K562 (cell line): ENCODE results near the gene CACTIN. TPM values are rescaled to one million over a fixed set of nuclear protein-coding genes. Genes with fewer than 3 reads are reported as not detected.

ENCODE experiments used
- ATAC-seq: fragments of 200-7000 bp; cut with Tn5 transposase; 3 replicates; pipeline ENCODE4 v1.9.1; 2020; ENCODE audit warnings: moderate library complexity
- BruUV-seq: library from RNA; stranded (reverse); fragments of 400-500 nt; replicated peaks from 2 replicates; lab custom pipeline; 2021; lab: Mats Ljungman, UMichigan
- CTCF ChIA-PET: fragments of 300-600 bp; formaldehyde crosslinking; extraction: SDS; loops from one replicate; lab custom pipeline; 2021; ENCODE audit warnings: low intra/inter-chr PET ratio; lab: Yijun Ruan, JAX
- POLR2A ChIA-PET: fragments of 300-600, 350-650 bp; sonication (Branson Sonifier 250); formaldehyde crosslinking; extraction: SDS; loops from one replicate; lab custom pipeline; 2021; ENCODE audit warnings: antibody characterized with exemption, inconsistent platforms; lab: Yijun Ruan, JAX
- DNase-seq, 4 experiments: peaks; one replicate each; pipeline versions ENCODE4 v3.0.0 to v3.0.0-alpha.2; 2011 to 2018; ENCODE audit warnings: low spot score in 3 of 4, mixed read lengths in 3 of 4; ENCODE audit errors: extremely low read depth in 1 of 4
- FAIRE-seq: peaks from 2 replicates; lab custom pipeline; 2011; peaks lifted over from hg19 to GRCh38; lab: Jason Lieb, UNC
- H2AFZ ChIP-seq: 2 replicates; pipeline ENCODE4 v1.6.0; 2011; ENCODE audit warnings: low read depth, low read length, control low read depth, inconsistent platforms
- H3K27ac ChIP-seq: fragments of 200-600 bp; 3 replicates; pipeline ENCODE4 v1.8.0; 2011; ENCODE audit warnings: low read depth, mild to moderate bottlenecking, control low read depth, inconsistent platforms, low read length, moderate library complexity, mixed read lengths; ENCODE audit errors: extremely low read depth
- H3K27me3 ChIP-seq, 2 experiments: fragments of 300-600 bp in 1 of 2; 2 replicates in 1 of 2; 3 replicates in 1 of 2; pipeline versions ENCODE4 v1.6.0 to v1.8.0; 2011; ENCODE audit warnings: inconsistent platforms in 2 of 2, low read length in 2 of 2, mild to moderate bottlenecking in 1 of 2, mixed read lengths in 1 of 2, moderate library complexity in 1 of 2; ENCODE audit not compliant: control insufficient read depth in 2 of 2, insufficient read depth in 2 of 2
- H3K36me3 ChIP-seq: fragments of 300-600 bp; 3 replicates; pipeline ENCODE4 v1.8.0; 2011; ENCODE audit warnings: mild to moderate bottlenecking, low read length, inconsistent platforms; ENCODE audit not compliant: control insufficient read depth, insufficient read depth
- H3K4me1 ChIP-seq, 2 experiments: fragments of 200-600 bp in 1 of 2; replicated peaks in 1 of 2; 2 replicates in 1 of 2; 3 replicates in 1 of 2; pipeline versions ENCODE4 v1.5.1 to v1.8.0; 2011; ENCODE audit warnings: inconsistent platforms in 2 of 2, low read length in 2 of 2, mild to moderate bottlenecking in 1 of 2, mixed read lengths in 1 of 2, moderate library complexity in 1 of 2; ENCODE audit not compliant: control insufficient read depth in 2 of 2, insufficient read depth in 2 of 2
- H3K4me2 ChIP-seq: 2 replicates; pipeline ENCODE4 v1.6.1; 2011; ENCODE audit warnings: low read length, control low read depth, inconsistent platforms, mixed read lengths; ENCODE audit not compliant: insufficient read depth
- H3K4me3 ChIP-seq: fragments of 200-600 bp; sonication (generic), shearing (Covaris generic); 2 replicates; pipeline ENCODE4 v1.5.1; 2016; ENCODE audit warnings: control low read depth, inconsistent platforms
- H3K79me2 ChIP-seq: fragments of 200-600 bp; 3 replicates; pipeline ENCODE4 v1.8.0; 2011; ENCODE audit warnings: low read length, inconsistent platforms; ENCODE audit not compliant: control insufficient read depth, insufficient read depth
- H3K9ac ChIP-seq, 2 experiments: 2 replicates each; pipeline versions ENCODE4 v1.6.0 to v1.6.1; 2011; ENCODE audit warnings: low read depth in 2 of 2, low read length in 2 of 2, control low read depth in 1 of 2, inconsistent platforms in 1 of 2, mild to moderate bottlenecking in 1 of 2, mixed read lengths in 1 of 2; ENCODE audit not compliant: insufficient read depth in 1 of 2
- H3K9me1 ChIP-seq: one replicate; pipeline ENCODE4 v1.6.0; 2011; ENCODE audit warnings: inconsistent platforms, mild to moderate bottlenecking, low read length, moderate library complexity; ENCODE audit not compliant: control insufficient read depth, insufficient read depth
- H3K9me3 ChIP-seq: replicated peaks from 2 replicates; pipeline ENCODE4 v1.5.1; 2011; ENCODE audit warnings: low read depth, low read length, inconsistent platforms; ENCODE audit not compliant: control insufficient read depth, insufficient read depth
- H4K20me1 ChIP-seq: replicated peaks from 2 replicates; pipeline ENCODE4 v1.6.1; 2011; ENCODE audit warnings: low read length, inconsistent platforms, mixed read lengths; ENCODE audit not compliant: control insufficient read depth, insufficient read depth
- CHD4 ChIP-seq: fragments of 200-600 bp; sonication (generic); IDR thresholded peaks from 3 replicates; pipeline ENCODE4 v1.6.1; 2012; ENCODE audit warnings: low read depth, mild to moderate bottlenecking, mixed read lengths, low read length, inconsistent platforms; ENCODE audit not compliant: insufficient read depth, insufficient replicate concordance, poor library complexity, severe bottlenecking
- CTBP1 ChIP-seq: fragments of 450-650 bp; IDR thresholded peaks from 2 replicates; pipeline ENCODE4 v1.6.1; 2016; ENCODE audit warnings: borderline replicate concordance
- CXXC5 ChIP-seq: fragments of 250-450 bp; sonication (Bioruptor Pico); IDR thresholded peaks from 2 replicates; pipeline ENCODE4 v1.8.0; 2022; ENCODE audit warnings: inconsistent platforms, mild to moderate bottlenecking, moderate library complexity
- FOXJ2 ChIP-seq: fragments of 200-800 bp; sonication (Bioruptor generic); IDR thresholded peaks from 2 replicates; pipeline ENCODE4 v1.6.1; 2016; ENCODE audit warnings: missing genetic modification characterization, missing compliant biosample characterization
- JUN ChIP-seq, 2 experiments: sonication (generic) in 1 of 2; formaldehyde crosslinking in 1 of 2; IDR thresholded peaks; 2 replicates each; pipeline versions ENCODE4 v1.6.1 to v1.8.0; 2012 to 2022; ENCODE audit warnings: borderline replicate concordance in 2 of 2, mild to moderate bottlenecking in 2 of 2, improper control_type of control experiment in 1 of 2, low read depth in 1 of 2, low read length in 1 of 2, missing genetic modification reagents in 1 of 2
- MTF1 ChIP-seq: fragments of 250-450 bp; sonication (Bioruptor Pico); IDR thresholded peaks from 2 replicates; pipeline ENCODE4 v1.9.0; 2021; ENCODE audit warnings: moderate library complexity, mild to moderate bottlenecking, inconsistent platforms, borderline replicate concordance
- NFE2 ChIP-seq: IDR thresholded peaks from 2 replicates; pipeline ENCODE4 v1.6.1; 2014; ENCODE audit warnings: antibody characterized with exemption, low read depth
- NFYB ChIP-seq: IDR thresholded peaks from 2 replicates; pipeline ENCODE4 v1.6.1; 2011; ENCODE audit warnings: mild to moderate bottlenecking, moderate library complexity; ENCODE audit not compliant: insufficient read length; ENCODE audit errors: extremely low read depth
- NKRF ChIP-seq: fragments of 450-650 bp; IDR thresholded peaks from 2 replicates; pipeline ENCODE4 v1.6.1; 2016; ENCODE audit warnings: borderline replicate concordance
- SMARCA4 ChIP-seq: fragments of 450-650 bp; IDR thresholded peaks from 2 replicates; pipeline ENCODE4 v1.6.1; 2016
- SRF ChIP-seq, 2 experiments: fragments of 250-450, 450-650 bp in 1 of 2; sonication (Bioruptor Pico) in 1 of 2; sonication (generic) in 1 of 2; formaldehyde crosslinking; IDR thresholded peaks; 2 replicates each; pipeline versions ENCODE4 v1.5.0 to v1.5.1; 2020 to 2022; ENCODE audit warnings: mild to moderate bottlenecking in 1 of 2, missing genetic modification reagents in 1 of 2
- ZNF586 ChIP-seq: fragments of 450-650 bp; formaldehyde crosslinking; conservative IDR thresholded peaks from 2 replicates; pipeline ENCODE4 v1.4.0; 2020; ENCODE audit warnings: mild to moderate bottlenecking, moderate library complexity
- whole genome bisulfite sequencing: fragments of 100-300 bp; shearing (Covaris generic); methylation state at CpG from one replicate; pipeline ENCODE4 v1.1.6; 2016; ENCODE audit warnings: low coverage, mixed read lengths; ENCODE audit not compliant: insufficient coverage; ENCODE audit errors: missing lambda C conversion rate; 5-methylcytosine and 5-hydroxymethylcytosine counted together
- in situ Hi-C: fragments of 300-500 bp; cut with MboI; formaldehyde crosslinking; loops from 4 replicates; pipeline ENCODE4 v1.15.0; 2018; ENCODE audit warnings: inconsistent platforms, mixed read lengths
- intact Hi-C: fragments of 100-400 bp; cut with micrococcal nuclease; formaldehyde crosslinking; loops from 2 replicates; pipeline ENCODE4 v1.14.2; 2022
- polyA plus RNA-seq, 8 experiments: library from polyadenylated mRNA; depleted of rRNA in 4 of 8; stranded (reverse) in 5 of 8; unstranded in 3 of 8; fragments of >200 nt; fragmentation: Nextera tagmentation in 2 of 8; fragmentation: Illumina TruSeq in 1 of 8; extraction: Ambion mirVana in 2 of 8; extraction: Trizol in 1 of 8; gene quantifications; 2 replicates each; pipeline versions ENCODE4 v1.2.1 to v1.2.3, GENCODE V29; 2011 to 2014; ENCODE audit warnings: inconsistent platforms in 1 of 8, missing spikeins in 1 of 8
- total RNA-seq, 7 experiments: library from RNA; depleted of rRNA in 6 of 7; stranded (reverse); fragments of >200 nt in 6 of 7; fragmentation: Illumina TruSeq in 2 of 7; extraction: Trizol in 2 of 7; gene quantifications; 2 replicates each; pipeline versions ENCODE4 v1.2.1 to v1.2.3, GENCODE V29; 2011 to 2021; ENCODE audit warnings: low replicate concordance in 1 of 7
- TF ChIP-seq, protein P1 (sequence below), 3 experiments: fragments of 200-800 bp in 1 of 3; fragments of 250-450 bp in 1 of 3; fragments of 450-650 bp in 1 of 3; sonication (Bioruptor Pico) in 1 of 3; sonication (Bioruptor generic) in 1 of 3; formaldehyde crosslinking in 1 of 3; IDR thresholded peaks; 2 replicates each; pipeline versions ENCODE4 v1.6.1 to v1.8.0; 2016 to 2022; ENCODE audit warnings: mild to moderate bottlenecking in 2 of 3, missing genetic modification characterization in 2 of 3, missing compliant biosample characterization in 1 of 3, moderate library complexity in 1 of 3

Gene CACTIN
- total and polyA plus RNA-seq, 9 of the 15 experiments (the other 6 are each of a cell fraction or from before 2014, with no cell fraction given), result 0.15 to 49.2 (median 15.0) TPM

DNA sequence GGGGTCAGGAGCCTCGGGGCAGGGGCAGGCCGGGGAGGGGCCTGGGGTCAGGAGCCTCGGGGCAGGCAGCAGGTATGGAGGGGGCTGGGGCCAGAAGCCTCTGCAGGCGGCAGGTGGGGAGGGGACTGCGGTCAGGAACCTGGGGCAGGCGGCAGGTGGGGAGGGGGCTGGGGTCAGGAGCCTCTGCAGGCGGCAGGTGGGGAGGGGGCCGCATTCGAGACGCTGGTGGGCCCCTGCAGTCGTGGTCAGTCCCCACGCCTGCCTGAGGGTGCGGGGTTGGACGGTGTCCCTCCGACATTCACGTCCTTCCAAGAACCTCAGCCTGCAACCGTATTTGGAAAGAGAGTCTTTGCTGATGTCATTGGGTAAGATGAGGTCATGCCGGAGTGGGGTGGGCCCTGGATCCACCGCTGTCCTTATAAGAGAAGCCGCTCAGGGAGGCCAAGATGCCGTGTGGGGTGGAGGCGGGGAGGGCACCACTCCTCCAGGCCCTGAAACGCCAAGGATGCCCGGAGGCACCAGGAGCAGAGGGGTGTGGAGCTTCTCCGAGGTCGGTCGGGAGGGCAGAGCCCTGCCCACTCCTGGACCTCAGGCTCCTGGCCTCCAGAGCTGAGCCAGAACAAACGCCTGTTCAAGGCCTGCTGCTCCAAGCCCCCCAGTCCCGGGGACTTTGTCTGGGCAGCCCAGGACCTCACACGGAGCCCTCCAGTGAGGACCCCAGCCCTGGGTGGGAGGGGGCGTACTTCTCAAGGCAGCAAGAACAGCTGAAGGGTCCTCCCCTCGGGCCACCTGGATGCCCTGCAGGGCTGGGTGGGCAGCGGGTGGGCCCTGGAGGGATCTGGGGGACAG, 43.6 kb upstream of the CACTIN start:
- H3K27ac ChIP-seq, result peak overlapping the region; percentile 96
- H3K4me3 ChIP-seq, result peak overlapping the region; percentile 13
- CTCF ChIA-PET, result interaction anchor here (0.6 to 1.6 kb wide), 5 partner anchors 20 to 180 kb away, joined by 3 to 4 read pairs (median 3); no protein-coding TSS in a partner anchor
- H3K27me3 ChIP-seq, result no peaks in the 10 kb centered on the region
- intact Hi-C loops, result loop anchor here (2.0 kb wide), 1 partner anchor 31 kb away; the partner anchor contains the start of gene PIP5K1C
- peak overlapping the region; percentile 85 to 90 for H3K9ac ChIP-seq
- H3K79me2 ChIP-seq, result peaks cover 52% of the 10 kb centered on the region
- no peaks in the 10 kb centered on the region for H3K9me3 ChIP-seq
- H3K9me1 ChIP-seq, result no peaks in the 10 kb centered on the region
- WGBS, result 10% methylated on average over 24 of the region's 33 CpGs
- peak overlapping the region; percentile 56; the same call in 1 of the 2 replicates for H2AFZ ChIP-seq
- H3K4me1 ChIP-seq, result peaks cover 34 to 85% of the 10 kb centered on the region in 2 experiments
- BruUV-seq, result TSS peak; percentile 96
- DNase-seq (peak; percentile 83 to 89 (median 88)), FAIRE-seq (peak; percentile 99), ATAC-seq (peak; percentile 84)
- peaks cover 11% of the 10 kb centered on the region; the same call in 1 of the 2 replicates for H4K20me1 ChIP-seq
- H3K36me3 ChIP-seq, result peaks cover 21% of the 10 kb centered on the region; the same call in 2 of the 3 replicates
- H3K4me2 ChIP-seq, result peak overlapping the region; percentile 82
- in situ Hi-C loops, result no loop called here
- POLR2A ChIA-PET, result interaction anchor here (0.5 to 4.1 kb wide), 11 partner anchors 9 to 1136 kb away, joined by 3 to 16 read pairs (median 4); partner anchors contain the start of gene MRPL54
- TF ChIP-seq NKRF (0 out of 2 replicates have a peak, but pooled peaks have one; percentile 14), CXXC5 (CRISPR knock-in tag) (peak; percentile 28), CHD4 (no peak), JUN (IDR thresholded peaks at IDR 0.05; ENCODE audit: borderline replicate concordance, low read depth, low read length) (peak; percentile 98), JUN (CRISPR knock-in tag; IDR thresholded peaks at IDR 0.05; ENCODE audit: borderline replicate concordance) (no peak; the same call in 1 of the 2 replicates), FOXJ2 (tag) (peak; percentile 57; the same call in 1 of the 2 replicates), NFE2 (peak; percentile 71), CTBP1 (peak; percentile 24; the same call in 1 of the 2 replicates), MTF1 (CRISPR knock-in tag) (no peak), SRF (CRISPR knock-in tag; IDR thresholded peaks at IDR 0.05) (peak; percentile 66 to 95; a peak in 3 of 4 replicates), ZNF586 (CRISPR knock-in tag) (no peak), NFYB (no peak), SMARCA4 (peak; percentile 48)
- TF ChIP-seq, protein P1, sequence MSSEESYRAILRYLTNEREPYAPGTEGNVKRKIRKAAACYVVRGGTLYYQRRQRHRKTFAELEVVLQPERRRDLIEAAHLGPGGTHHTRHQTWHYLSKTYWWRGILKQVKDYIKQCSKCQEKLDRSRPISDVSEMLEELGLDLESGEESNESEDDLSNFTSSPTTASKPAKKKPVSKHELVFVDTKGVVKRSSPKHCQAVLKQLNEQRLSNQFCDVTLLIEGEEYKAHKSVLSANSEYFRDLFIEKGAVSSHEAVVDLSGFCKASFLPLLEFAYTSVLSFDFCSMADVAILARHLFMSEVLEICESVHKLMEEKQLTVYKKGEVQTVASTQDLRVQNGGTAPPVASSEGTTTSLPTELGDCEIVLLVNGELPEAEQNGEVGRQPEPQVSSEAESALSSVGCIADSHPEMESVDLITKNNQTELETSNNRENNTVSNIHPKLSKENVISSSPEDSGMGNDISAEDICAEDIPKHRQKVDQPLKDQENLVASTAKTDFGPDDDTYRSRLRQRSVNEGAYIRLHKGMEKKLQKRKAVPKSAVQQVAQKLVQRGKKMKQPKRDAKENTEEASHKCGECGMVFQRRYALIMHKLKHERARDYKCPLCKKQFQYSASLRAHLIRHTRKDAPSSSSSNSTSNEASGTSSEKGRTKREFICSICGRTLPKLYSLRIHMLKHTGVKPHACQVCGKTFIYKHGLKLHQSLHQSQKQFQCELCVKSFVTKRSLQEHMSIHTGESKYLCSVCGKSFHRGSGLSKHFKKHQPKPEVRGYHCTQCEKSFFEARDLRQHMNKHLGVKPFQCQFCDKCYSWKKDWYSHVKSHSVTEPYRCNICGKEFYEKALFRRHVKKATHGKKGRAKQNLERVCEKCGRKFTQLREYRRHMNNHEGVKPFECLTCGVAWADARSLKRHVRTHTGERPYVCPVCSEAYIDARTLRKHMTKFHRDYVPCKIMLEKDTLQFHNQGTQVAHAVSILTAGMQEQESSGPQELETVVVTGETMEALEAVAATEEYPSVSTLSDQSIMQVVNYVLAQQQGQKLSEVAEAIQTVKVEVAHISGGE (CRISPR knock-in tag; IDR thresholded peaks at IDR 0.05), result peak in 1 of 3 experiments; percentile 10; a peak in 1 of 6 replicates
